ENCODE results near the gene CRYAA. TPM values are rescaled to one million over a fixed set of nuclear protein-coding genes. Genes with fewer than 3 reads are reported as not detected.

The CRYAA gene
- total RNA-seq, 2 experiments from 2014 or later: not detected

DNA sequence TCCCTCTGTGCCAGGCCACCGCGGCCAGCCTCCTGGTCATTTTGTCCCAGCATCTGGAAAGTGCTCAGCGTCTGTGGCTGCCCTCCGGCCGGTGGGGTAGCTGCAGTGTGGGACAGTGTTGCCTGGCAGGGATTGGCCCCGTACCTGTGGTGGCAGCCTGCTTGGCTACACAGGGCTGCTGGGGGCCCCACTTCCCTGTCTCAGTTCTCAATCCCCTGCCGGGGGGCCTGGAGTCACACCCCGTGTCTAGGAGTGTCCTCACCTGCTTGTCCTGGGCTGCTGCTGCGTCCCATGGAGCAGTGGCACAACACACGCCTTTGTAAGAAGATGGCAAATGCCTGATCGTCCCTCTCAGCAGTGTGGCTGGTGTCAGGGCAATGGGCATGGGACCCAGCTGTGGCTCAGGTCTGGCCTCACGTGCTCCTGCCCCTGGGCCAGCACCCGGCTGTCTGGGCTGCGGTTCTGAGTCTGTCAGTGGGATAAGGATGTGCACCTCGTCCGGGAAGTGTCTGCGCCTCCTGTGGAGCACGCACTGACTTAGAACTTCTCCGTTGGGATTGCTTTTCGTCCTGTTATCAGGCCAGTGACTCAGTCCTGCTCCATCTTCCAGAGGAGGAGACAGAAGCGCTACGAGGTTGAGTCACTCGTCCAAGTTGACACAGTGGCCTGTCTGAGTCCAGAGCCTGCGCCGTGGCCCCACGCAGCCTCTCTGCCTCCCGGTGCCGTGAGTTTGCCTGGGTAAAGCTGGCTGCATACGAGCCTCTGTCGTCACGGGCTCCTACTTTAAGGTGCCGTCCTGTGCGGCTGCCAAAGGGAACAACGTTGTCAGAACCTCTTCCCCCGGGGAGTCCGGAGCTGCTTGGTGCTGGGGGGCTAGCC lies 41.0 kb downstream of the CRYAA start:
- Mint-ChIP-seq H3K27ac (no peak overlapping the region), H3K9me3 (ENCODE audit: low read depth) (no peaks in the 10 kb centered on the region), H3K4me3 (no peak overlapping the region), H3K27me3 (peaks cover 4% of the 10 kb centered on the region), H3K4me1 (no peaks in the 10 kb centered on the region), H3K36me3 (ENCODE audit: low read depth) (no peaks in the 10 kb centered on the region)
- CTCF ChIA-PET: interaction anchor here (0.5 to 0.6 kb wide), 2 partner anchors 98 to 419 kb away, joined by 3 read pairs; no protein-coding TSS in a partner anchor
- no peak for DNase-seq
- POLR2A ChIA-PET: no interaction called here
- no peak for ATAC-seq
- intact Hi-C loops (cut with DNase I, micrococcal nuclease): no loop called here

GRCh38 chr21:43210454-43211071 lies 41.8 kb downstream of the CRYAA start:
- Mint-ChIP-seq H3K4me3 (no peak overlapping the region), H3K27ac (no peak overlapping the region), H3K4me1 (no peaks in the 10 kb centered on the region), H3K9me3 (ENCODE audit: low read depth) (no peaks in the 10 kb centered on the region), H3K27me3 (peaks cover 4% of the 10 kb centered on the region), H3K36me3 (ENCODE audit: low read depth) (no peaks in the 10 kb centered on the region)
- ATAC-seq (no peak), DNase-seq (no peak)
- ChIA-PET CTCF (no interaction called here), POLR2A (no interaction called here)
- intact Hi-C loops (cut with DNase I, micrococcal nuclease): no loop called here

- Mint-ChIP-seq H3K9me3 (ENCODE audit: low read depth) (no peaks in the 10 kb centered on the region), H3K4me3 (no peak overlapping the region), H3K27me3 (peaks cover 2% of the 10 kb centered on the region), H3K36me3 (ENCODE audit: low read depth) (no peaks in the 10 kb centered on the region), H3K27ac (no peak overlapping the region), H3K4me1 (no peaks in the 10 kb centered on the region)
- ATAC-seq: no peak
- ChIA-PET POLR2A (no interaction called here), CTCF (no interaction called here)
- DNase-seq: no peak
- intact Hi-C loops (cut with DNase I, micrococcal nuclease): no loop called here
These were observed 42.4 kb downstream of the CRYAA start for GRCh38 chr21:43211072-43211759.

GRCh38 chr21:43211760-43212115 lies 42.9 kb downstream of the CRYAA start:
- Mint-ChIP-seq H3K4me3 (no peak overlapping the region), H3K9me3 (ENCODE audit: low read depth) (no peaks in the 10 kb centered on the region), H3K4me1 (no peaks in the 10 kb centered on the region), H3K27me3 (peaks cover 2% of the 10 kb centered on the region), H3K36me3 (ENCODE audit: low read depth) (no peaks in the 10 kb centered on the region), H3K27ac (no peak overlapping the region)
- POLR2A ChIA-PET: no interaction called here
- CTCF ChIA-PET: no interaction called here
- DNase-seq (no peak), ATAC-seq (no peak)
- intact Hi-C loops (cut with DNase I, micrococcal nuclease): no loop called here

Other genes with a start within 250 kb of the CRYAA start
- 1 to 10 TPM in 1 of 2 experiments, under 1 TPM in 1; 0.91 to 1.4 TPM for gene ERVH48-1, start 243.4 kb upstream of the CRYAA start, total RNA-seq
- gene PKNOX1, start 194.4 kb upstream of the CRYAA start, total RNA-seq: 10 to 100 TPM; 13.4 to 14.8 TPM
- gene CBS, start 93.2 kb upstream of the CRYAA start, total RNA-seq: 10 to 100 TPM; 88.3 to 98.5 TPM
- 100 to 1,000 TPM in 1 of 2 experiments, 1 to 10 TPM in 1; 5.3 to 199 TPM for gene U2AF1, start 61.4 kb upstream of the CRYAA start, total RNA-seq